ENCODE results near the gene ABCB9.

Gene ABCB9

GRCh38 chr12:122974274-122974891, 8.1 kb upstream of the ABCB9 start:
- Histone ChIP-seq H3K27ac (ENCODE audit: low read depth, low read length) (peak overlapping the region; percentile 92), H3K36me3 (ENCODE audit: control insufficient read depth, insufficient read depth, low read length) (peaks cover 21% of the 10 kb centered on the region; the same call in 1 of the 2 replicates), H3K4me3 (ENCODE audit: low read depth, low read length) (peak overlapping the region; percentile 92), H3K4me1 (ENCODE audit: control insufficient read depth, insufficient read depth, low read length) (peaks cover 7% of the 10 kb centered on the region; the same call in 1 of the 2 replicates), H3K9ac (ENCODE audit: low read depth, low read length) (peak overlapping the region; percentile 90), H3K27me3 (ENCODE audit: control insufficient read depth, insufficient read depth, low read length) (no peaks in the 10 kb centered on the region), H3K9me3 (ENCODE audit: control insufficient read depth, insufficient read depth, low read length) (no peaks in the 10 kb centered on the region)

DNA sequence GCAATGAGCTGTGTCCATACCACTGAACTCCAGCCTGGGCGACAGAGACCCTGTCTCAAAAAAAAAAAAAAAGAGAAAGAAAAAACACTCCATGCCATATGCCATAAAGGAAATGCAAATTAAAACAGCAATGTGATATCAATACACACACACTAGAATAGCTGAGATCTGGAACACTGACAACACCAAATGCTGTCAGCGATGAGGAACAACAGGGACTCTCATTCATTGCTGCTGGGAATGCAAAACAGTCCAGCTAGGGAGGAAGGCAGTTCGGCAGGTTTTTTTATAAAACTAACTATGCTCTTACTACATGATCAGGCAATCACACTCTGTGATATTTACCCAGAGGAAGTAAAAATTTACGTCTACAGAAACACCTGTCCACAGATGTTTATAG, 3.4 kb upstream of the ABCB9 start:
- Histone ChIP-seq H3K9ac (ENCODE audit: low read depth, low read length) (no peak overlapping the region), H3K27ac (ENCODE audit: low read depth, low read length) (no peak overlapping the region), H3K4me3 (ENCODE audit: low read depth, low read length) (no peak overlapping the region), H3K9me3 (ENCODE audit: control insufficient read depth, insufficient read depth, low read length) (no peaks in the 10 kb centered on the region), H3K36me3 (ENCODE audit: control insufficient read depth, insufficient read depth, low read length) (no peaks in the 10 kb centered on the region), H3K4me1 (ENCODE audit: control insufficient read depth, insufficient read depth, low read length) (0 out of 2 replicates have a peak, but pooled peaks cover 2% of the 10 kb centered on the region), H3K27me3 (ENCODE audit: control insufficient read depth, insufficient read depth, low read length) (no peaks in the 10 kb centered on the region)

DNA sequence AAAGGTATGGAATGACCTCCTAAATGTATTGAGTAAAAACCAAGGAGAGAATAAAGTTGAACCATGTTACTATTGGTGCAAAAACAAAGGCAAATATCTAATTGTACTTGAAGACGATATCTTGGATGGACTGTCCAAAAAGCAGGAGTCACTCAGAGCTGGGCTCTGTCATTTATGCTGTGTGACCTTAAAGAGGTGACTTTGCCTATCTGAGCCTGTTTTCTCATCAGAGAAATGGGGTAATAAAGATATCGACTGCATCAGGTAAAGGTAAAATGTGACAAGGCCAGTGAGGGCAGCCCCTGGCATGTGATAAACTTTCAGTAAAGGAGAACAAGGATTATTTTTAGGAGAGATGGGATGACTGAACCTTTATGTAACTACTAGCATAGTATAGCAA, 1.8 kb upstream of the ABCB9 start:
- no peak overlapping the region for H3K4me3 ChIP-seq (ENCODE audit: low read depth, low read length)
- no peak overlapping the region for H3K9ac ChIP-seq (ENCODE audit: low read depth, low read length)
- H3K36me3 ChIP-seq (ENCODE audit: control insufficient read depth, insufficient read depth, low read length), result no peaks in the 10 kb centered on the region
- no peak overlapping the region for H3K27ac ChIP-seq (ENCODE audit: low read depth, low read length)
- 0 out of 2 replicates have a peak, but pooled peaks cover 2% of the 10 kb centered on the region for H3K4me1 ChIP-seq (ENCODE audit: control insufficient read depth, insufficient read depth, low read length)
- no peaks in the 10 kb centered on the region for H3K27me3 ChIP-seq (ENCODE audit: control insufficient read depth, insufficient read depth, low read length)
- H3K9me3 ChIP-seq (ENCODE audit: control insufficient read depth, insufficient read depth, low read length), result no peaks in the 10 kb centered on the region

DNA sequence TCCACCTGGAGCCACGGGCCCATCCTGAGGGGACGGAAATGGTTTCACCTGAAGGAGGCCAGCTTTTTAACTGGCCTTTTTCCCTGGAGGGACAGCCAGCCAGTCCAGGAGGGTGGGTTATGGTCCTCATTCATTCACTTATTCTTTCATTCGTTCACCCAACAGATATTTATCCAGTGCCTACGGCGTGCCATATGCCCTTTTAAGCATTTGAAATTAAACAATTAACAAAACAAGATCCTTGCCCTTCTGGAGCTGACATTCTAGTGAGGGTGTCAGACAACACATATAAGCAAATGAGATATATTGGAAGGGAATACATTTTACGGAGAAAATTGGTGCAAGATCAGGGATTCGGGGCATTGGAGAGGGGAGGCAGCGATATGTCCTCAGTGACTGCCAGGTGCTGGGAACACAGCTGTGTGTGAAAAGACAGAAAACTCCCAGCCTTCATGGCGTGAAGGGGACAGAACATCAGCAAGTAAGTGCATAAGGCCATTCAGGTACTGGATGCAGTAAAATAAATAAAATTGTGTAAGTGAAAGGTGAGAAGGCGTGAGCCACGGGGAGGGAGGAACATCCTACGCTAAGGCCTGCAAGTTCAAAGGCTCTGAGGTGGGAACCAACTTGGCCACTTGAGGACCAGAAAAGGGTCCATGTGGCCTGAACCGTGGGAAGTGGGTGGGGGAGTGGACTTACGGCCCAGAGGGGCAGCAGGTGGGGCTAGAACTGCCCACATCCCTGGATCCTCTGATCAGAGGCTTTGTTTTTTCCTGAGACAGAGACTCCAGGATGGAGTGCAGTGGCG, 684 bp upstream of the ABCB9 start:
- Histone ChIP-seq H3K4me1 (ENCODE audit: control insufficient read depth, insufficient read depth, low read length) (0 out of 2 replicates have a peak, but pooled peaks cover 2% of the 10 kb centered on the region), H3K27ac (ENCODE audit: low read depth, low read length) (no peak overlapping the region), H3K27me3 (ENCODE audit: control insufficient read depth, insufficient read depth, low read length) (no peaks in the 10 kb centered on the region), H3K9me3 (ENCODE audit: control insufficient read depth, insufficient read depth, low read length) (no peaks in the 10 kb centered on the region), H3K4me3 (ENCODE audit: low read depth, low read length) (no peak overlapping the region; the same call in 1 of the 2 replicates), H3K36me3 (ENCODE audit: control insufficient read depth, insufficient read depth, low read length) (no peaks in the 10 kb centered on the region), H3K9ac (ENCODE audit: low read depth, low read length) (no peak overlapping the region)

- Histone ChIP-seq H3K27ac (ENCODE audit: low read depth, low read length) (no peak overlapping the region), H3K4me3 (ENCODE audit: low read depth, low read length) (peak overlapping the region; percentile 84; the same call in 1 of the 2 replicates), H3K9ac (ENCODE audit: low read depth, low read length) (no peak overlapping the region), H3K27me3 (ENCODE audit: control insufficient read depth, insufficient read depth, low read length) (no peaks in the 10 kb centered on the region), H3K9me3 (ENCODE audit: control insufficient read depth, insufficient read depth, low read length) (no peaks in the 10 kb centered on the region), H3K36me3 (ENCODE audit: control insufficient read depth, insufficient read depth, low read length) (no peaks in the 10 kb centered on the region), H3K4me1 (ENCODE audit: control insufficient read depth, insufficient read depth, low read length) (0 out of 2 replicates have a peak, but pooled peaks cover 2% of the 10 kb centered on the region)
These were observed 927 bp downstream of the ABCB9 start for GRCh38 chr12:122965321-122965751.

- H3K4me1 ChIP-seq (ENCODE audit: control insufficient read depth, insufficient read depth, low read length), result 0 out of 2 replicates have a peak, but pooled peaks cover 2% of the 10 kb centered on the region
- no peaks in the 10 kb centered on the region for H3K9me3 ChIP-seq (ENCODE audit: control insufficient read depth, insufficient read depth, low read length)
- H3K27ac ChIP-seq (ENCODE audit: low read depth, low read length), result no peak overlapping the region
- H3K9ac ChIP-seq (ENCODE audit: low read depth, low read length), result no peak overlapping the region
- H3K27me3 ChIP-seq (ENCODE audit: control insufficient read depth, insufficient read depth, low read length), result no peaks in the 10 kb centered on the region
- no peak overlapping the region for H3K4me3 ChIP-seq (ENCODE audit: low read depth, low read length)
- no peaks in the 10 kb centered on the region for H3K36me3 ChIP-seq (ENCODE audit: control insufficient read depth, insufficient read depth, low read length)
These were observed 1.6 kb downstream of the ABCB9 start for GRCh38 chr12:122964439-122965257.

- Histone ChIP-seq H3K4me3 (ENCODE audit: low read depth, low read length) (no peak overlapping the region), H3K9me3 (ENCODE audit: control insufficient read depth, insufficient read depth, low read length) (no peaks in the 10 kb centered on the region), H3K4me1 (ENCODE audit: control insufficient read depth, insufficient read depth, low read length) (0 out of 2 replicates have a peak, but pooled peaks cover 2% of the 10 kb centered on the region), H3K36me3 (ENCODE audit: control insufficient read depth, insufficient read depth, low read length) (no peaks in the 10 kb centered on the region), H3K27me3 (ENCODE audit: control insufficient read depth, insufficient read depth, low read length) (no peaks in the 10 kb centered on the region), H3K9ac (ENCODE audit: low read depth, low read length) (no peak overlapping the region), H3K27ac (ENCODE audit: low read depth, low read length) (no peak overlapping the region)
These were observed 2.4 kb downstream of the ABCB9 start for GRCh38 chr12:122963941-122964265.

DNA sequence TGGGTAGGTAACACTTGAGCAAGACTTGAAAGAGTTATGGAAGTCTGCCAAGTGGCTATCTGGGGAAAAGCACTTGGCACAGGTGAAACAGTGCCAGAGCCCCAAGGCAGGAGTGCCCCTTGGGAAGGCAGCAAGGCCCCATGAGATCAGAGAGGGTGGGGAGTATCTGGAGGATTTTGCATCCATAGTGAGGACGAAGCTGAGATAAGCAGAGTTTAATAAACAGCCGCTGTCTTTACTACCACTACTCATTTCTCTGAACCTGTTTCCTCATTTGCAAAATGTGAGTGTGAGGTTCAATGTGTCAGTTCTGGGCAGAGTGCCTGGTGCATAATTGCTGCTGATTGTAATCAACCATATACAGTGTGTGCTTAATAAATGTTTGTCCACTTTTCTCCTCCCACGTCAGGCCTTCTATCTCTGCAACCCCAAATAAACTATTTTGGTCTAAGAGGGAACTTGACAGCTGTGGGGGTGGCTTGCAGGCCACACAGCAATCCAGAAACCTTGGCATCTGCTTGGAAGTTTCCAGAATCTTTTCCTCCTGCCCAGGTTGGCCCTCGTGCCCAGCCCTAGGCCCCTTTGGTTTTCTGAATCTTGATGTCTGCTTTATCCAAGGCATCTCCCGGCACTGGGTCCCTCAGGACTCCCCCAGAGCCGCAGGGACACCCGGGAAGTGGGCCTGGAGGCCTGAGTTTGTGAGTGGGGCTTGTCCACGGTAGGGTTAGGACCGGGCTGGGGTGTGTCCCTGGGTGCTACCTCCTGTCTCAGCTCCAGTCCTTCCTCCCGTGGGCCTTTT, 4.5 kb downstream of the ABCB9 start:
- H3K9me3 ChIP-seq (ENCODE audit: control insufficient read depth, insufficient read depth, low read length), result no peaks in the 10 kb centered on the region
- no peak overlapping the region for H3K27ac ChIP-seq (ENCODE audit: low read depth, low read length)
- H3K4me3 ChIP-seq (ENCODE audit: low read depth, low read length), result no peak overlapping the region
- no peak overlapping the region for H3K9ac ChIP-seq (ENCODE audit: low read depth, low read length)
- H3K27me3 ChIP-seq (ENCODE audit: control insufficient read depth, insufficient read depth, low read length), result no peaks in the 10 kb centered on the region
- no peaks in the 10 kb centered on the region for H3K36me3 ChIP-seq (ENCODE audit: control insufficient read depth, insufficient read depth, low read length)
- 0 out of 2 replicates have a peak, but pooled peaks cover 2% of the 10 kb centered on the region for H3K4me1 ChIP-seq (ENCODE audit: control insufficient read depth, insufficient read depth, low read length)

DNA sequence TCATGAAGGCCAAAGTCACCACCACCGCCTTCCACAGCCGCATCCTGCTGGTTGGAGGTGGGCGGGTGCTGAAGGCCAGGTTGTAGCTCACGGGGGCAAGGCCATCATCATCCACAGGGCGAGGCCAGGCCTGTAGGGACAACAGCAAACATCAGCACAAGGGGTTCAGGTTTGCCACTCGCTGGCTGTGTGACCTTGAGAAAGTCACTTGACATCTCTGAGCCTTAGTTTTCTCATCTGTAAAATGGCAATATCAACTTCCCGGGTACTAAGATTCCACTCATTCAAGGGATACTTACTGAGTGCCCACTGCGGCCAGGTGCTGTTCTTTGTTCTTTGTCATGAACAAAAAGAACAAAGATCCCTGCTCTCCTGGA, 6.1 kb downstream of the ABCB9 start:
- Histone ChIP-seq H3K36me3 (ENCODE audit: control insufficient read depth, insufficient read depth, low read length) (no peaks in the 10 kb centered on the region), H3K27ac (ENCODE audit: low read depth, low read length) (no peak overlapping the region), H3K4me1 (ENCODE audit: control insufficient read depth, insufficient read depth, low read length) (no peaks in the 10 kb centered on the region), H3K9me3 (ENCODE audit: control insufficient read depth, insufficient read depth, low read length) (no peaks in the 10 kb centered on the region), H3K27me3 (ENCODE audit: control insufficient read depth, insufficient read depth, low read length) (no peaks in the 10 kb centered on the region), H3K4me3 (ENCODE audit: low read depth, low read length) (no peak overlapping the region), H3K9ac (ENCODE audit: low read depth, low read length) (no peak overlapping the region)

DNA sequence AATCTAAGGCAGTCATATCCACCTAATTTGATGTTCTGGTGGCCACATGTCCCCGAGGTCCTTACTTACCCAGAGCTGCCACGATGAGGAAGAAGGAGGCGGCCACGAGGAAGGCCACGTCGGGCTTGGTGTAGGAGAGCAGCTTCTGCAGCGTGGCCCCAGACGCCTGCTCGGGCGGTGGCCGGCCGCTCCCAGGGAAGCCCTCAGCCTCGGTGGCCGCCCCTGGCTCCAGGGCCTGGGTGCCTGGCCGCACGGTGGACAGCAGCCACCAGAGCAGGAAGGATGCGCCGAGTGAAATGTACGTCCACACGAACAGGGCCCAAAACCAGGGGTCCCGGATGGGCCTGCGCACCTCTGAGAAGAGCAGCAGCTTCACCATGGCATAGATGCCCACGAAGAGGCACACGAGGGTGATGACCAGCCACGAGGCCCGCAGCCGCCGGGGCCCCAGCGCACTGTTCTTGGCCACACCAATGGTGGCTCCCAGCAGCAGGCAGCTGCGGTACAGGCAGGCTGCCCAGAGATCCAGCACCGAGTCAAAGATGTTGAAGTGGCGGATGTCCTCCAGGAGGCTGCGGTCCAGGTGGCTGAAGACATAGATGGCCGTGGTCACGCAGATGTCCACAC, 6.6 kb downstream of the ABCB9 start:
- Histone ChIP-seq H3K4me3 (ENCODE audit: low read depth, low read length) (no peak overlapping the region), H3K9ac (ENCODE audit: low read depth, low read length) (no peak overlapping the region), H3K9me3 (ENCODE audit: control insufficient read depth, insufficient read depth, low read length) (no peaks in the 10 kb centered on the region), H3K27ac (ENCODE audit: low read depth, low read length) (no peak overlapping the region), H3K36me3 (ENCODE audit: control insufficient read depth, insufficient read depth, low read length) (no peaks in the 10 kb centered on the region), H3K4me1 (ENCODE audit: control insufficient read depth, insufficient read depth, low read length) (no peaks in the 10 kb centered on the region), H3K27me3 (ENCODE audit: control insufficient read depth, insufficient read depth, low read length) (no peaks in the 10 kb centered on the region)
